HUES48 (cell line): ENCODE data around the gene IMP3.
A peak's percentile ranks its signal among the peaks of the same experiment; 100 is the strongest.

Experiments used
- H3K27ac ChIP-seq: one replicate; pipeline ENCODE4 v1.7.0; 2013; ENCODE audit warnings: low read depth, low read length, inconsistent platforms
- H3K27me3 ChIP-seq: 2 replicates; pipeline ENCODE4 v1.6.1; 2013; ENCODE audit warnings: mild to moderate bottlenecking, low read length; ENCODE audit not compliant: control insufficient read depth, insufficient read depth
- H3K36me3 ChIP-seq: 2 replicates; pipeline ENCODE4 v1.6.1; 2013; ENCODE audit warnings: low read length; ENCODE audit not compliant: control insufficient read depth, insufficient read depth
- H3K4me1 ChIP-seq: 2 replicates; pipeline ENCODE4 v1.6.1; 2013; ENCODE audit warnings: mild to moderate bottlenecking, low read length; ENCODE audit not compliant: control insufficient read depth, insufficient read depth
- H3K4me3 ChIP-seq: 2 replicates; pipeline ENCODE4 v1.5.1; 2013; ENCODE audit warnings: mild to moderate bottlenecking, low read depth, low read length
- H3K9ac ChIP-seq: 2 replicates; pipeline ENCODE4 v1.6.1; 2013; ENCODE audit warnings: mild to moderate bottlenecking, low read depth, low read length, moderate library complexity
- H3K9me3 ChIP-seq: 2 replicates; pipeline ENCODE4 v1.6.1; 2013; ENCODE audit warnings: low read length; ENCODE audit not compliant: control insufficient read depth, insufficient read depth

IMP3 gene

GRCh38 chr15:75647370-75648155 is 7.5 kb upstream of the IMP3 start, which contains the start of gene SNX33:
Gene SNX33, plus strand, starts transcription at chr15:75647912. Its CDS starts 1,191 bp downstream, at chr15:75649103.
- peaks cover 32% of the 10 kb centered on the region for H3K4me1 ChIP-seq
- H3K4me3 ChIP-seq, result peak within 1 kb of the TSS; percentile 67
- H3K9me3 ChIP-seq, result no peaks in the 10 kb centered on the region
- H3K9ac ChIP-seq, result peak within 1 kb of the TSS; percentile 76
- peaks cover 18% of the 10 kb centered on the region for H3K36me3 ChIP-seq
- peak within 1 kb of the TSS; percentile 99 for H3K27ac ChIP-seq
- peaks cover 13% of the 10 kb centered on the region for H3K27me3 ChIP-seq

GRCh38 chr15:75646944-75647364 is 6.9 kb upstream of the IMP3 start:
- H3K9me3 ChIP-seq, result no peaks in the 10 kb centered on the region
- peak overlapping the region; percentile 76; the same call in 1 of the 2 replicates for H3K9ac ChIP-seq
- peaks cover 32% of the 10 kb centered on the region for H3K4me1 ChIP-seq
- H3K4me3 ChIP-seq, result peak overlapping the region; percentile 67
- H3K27me3 ChIP-seq, result peaks cover 13% of the 10 kb centered on the region
- peaks cover 18% of the 10 kb centered on the region for H3K36me3 ChIP-seq
- peak overlapping the region; percentile 99 for H3K27ac ChIP-seq

- H3K4me3 ChIP-seq, result peak overlapping the region; percentile 67
- H3K9me3 ChIP-seq, result no peaks in the 10 kb centered on the region
- no peak overlapping the region for H3K9ac ChIP-seq
- peaks cover 13% of the 10 kb centered on the region for H3K27me3 ChIP-seq
- peaks cover 18% of the 10 kb centered on the region for H3K36me3 ChIP-seq
- no peak overlapping the region for H3K27ac ChIP-seq
- peaks cover 26% of the 10 kb centered on the region for H3K4me1 ChIP-seq
Measured at GRCh38 chr15:75646112-75646943, 6.3 kb upstream of the IMP3 start.

- Histone ChIP-seq H3K9me3 (no peaks in the 10 kb centered on the region), H3K27me3 (peaks cover 13% of the 10 kb centered on the region), H3K36me3 (0 out of 2 replicates have a peak, but pooled peaks cover under 1% of the 10 kb centered on the region), H3K4me3 (no peak overlapping the region), H3K27ac (no peak overlapping the region), H3K9ac (no peak overlapping the region), H3K4me1 (peaks cover 12% of the 10 kb centered on the region)
Measured at GRCh38 chr15:75644376-75644775, 4.4 kb upstream of the IMP3 start.

GRCh38 chr15:75641603-75642002 is 1.6 kb upstream of the IMP3 start:
- no peak overlapping the region for H3K27ac ChIP-seq
- H3K36me3 ChIP-seq, result no peaks in the 10 kb centered on the region; the same call in 1 of the 2 replicates
- peaks cover 9% of the 10 kb centered on the region for H3K27me3 ChIP-seq
- H3K9ac ChIP-seq, result no peak overlapping the region
- no peaks in the 10 kb centered on the region for H3K9me3 ChIP-seq
- no peak overlapping the region for H3K4me3 ChIP-seq
- H3K4me1 ChIP-seq, result peaks cover 13% of the 10 kb centered on the region

GRCh38 chr15:75641179-75641503 is 1.1 kb upstream of the IMP3 start:
- peak overlapping the region; percentile 88 for H3K4me3 ChIP-seq
- peaks cover 13% of the 10 kb centered on the region for H3K4me1 ChIP-seq
- H3K9me3 ChIP-seq, result no peaks in the 10 kb centered on the region
- no peak overlapping the region for H3K9ac ChIP-seq
- H3K27ac ChIP-seq, result no peak overlapping the region
- no peaks in the 10 kb centered on the region; the same call in 1 of the 2 replicates for H3K36me3 ChIP-seq
- H3K27me3 ChIP-seq, result peaks cover 4% of the 10 kb centered on the region

GRCh38 chr15:75640483-75641178 is 607 bp upstream of the IMP3 start:
- H3K27ac ChIP-seq, result peak overlapping the region; percentile 98
- peaks cover 13% of the 10 kb centered on the region for H3K4me1 ChIP-seq
- H3K27me3 ChIP-seq, result no peaks in the 10 kb centered on the region
- no peaks in the 10 kb centered on the region; the same call in 1 of the 2 replicates for H3K36me3 ChIP-seq
- peak overlapping the region; percentile 88 for H3K4me3 ChIP-seq
- H3K9me3 ChIP-seq, result no peaks in the 10 kb centered on the region
- peak overlapping the region; percentile 74 for H3K9ac ChIP-seq

- peak overlapping the region; percentile 98 for H3K27ac ChIP-seq
- H3K36me3 ChIP-seq, result no peaks in the 10 kb centered on the region; the same call in 1 of the 2 replicates
- H3K4me1 ChIP-seq, result peaks cover 17% of the 10 kb centered on the region
- no peaks in the 10 kb centered on the region for H3K9me3 ChIP-seq
- H3K27me3 ChIP-seq, result no peaks in the 10 kb centered on the region
- H3K9ac ChIP-seq, result peak overlapping the region; percentile 96
- peak overlapping the region; percentile 88 for H3K4me3 ChIP-seq
Measured at GRCh38 chr15:75639191-75639708, 774 bp downstream of the IMP3 start.

- Histone ChIP-seq H3K4me3 (0 out of 2 replicates have a peak overlapping the region, but pooled peaks have one; percentile 88), H3K9ac (no peak overlapping the region), H3K4me1 (peaks cover 17% of the 10 kb centered on the region), H3K27me3 (no peaks in the 10 kb centered on the region), H3K27ac (peak overlapping the region; percentile 50), H3K36me3 (no peaks in the 10 kb centered on the region; the same call in 1 of the 2 replicates), H3K9me3 (no peaks in the 10 kb centered on the region)
Measured at GRCh38 chr15:75637245-75638009, 2.6 kb downstream of the IMP3 start.

- Histone ChIP-seq H3K9ac (no peak overlapping the region), H3K36me3 (no peaks in the 10 kb centered on the region; the same call in 1 of the 2 replicates), H3K4me1 (peaks cover 17% of the 10 kb centered on the region), H3K4me3 (no peak overlapping the region), H3K9me3 (no peaks in the 10 kb centered on the region), H3K27me3 (no peaks in the 10 kb centered on the region), H3K27ac (no peak overlapping the region)
Measured at GRCh38 chr15:75636026-75636425, 4.0 kb downstream of the IMP3 start.
